SK-N-SH (cell line): ENCODE measurements around the gene PA2G4. TPM values are rescaled to one million over a fixed set of nuclear protein-coding genes. Genes with fewer than 3 reads are reported as not detected.

Experiments used
- CTCF ChIA-PET: fragments of 300-600, 350-600 bp; formaldehyde crosslinking; extraction: SDS; loops from one replicate; lab custom pipeline; 2021; lab: Yijun Ruan, JAX
- POLR2A ChIA-PET: fragments of 350-600 bp; sonication (Branson Sonifier 250); formaldehyde crosslinking; extraction: SDS; loops from one replicate; lab custom pipeline; 2020; ENCODE audit warnings: antibody characterized with exemption, inconsistent platforms; lab: Yijun Ruan, JAX
- DNase-seq: peaks from one replicate; pipeline ENCODE4 v3.0.0; 2012
- H2AFZ ChIP-seq: fragments of 200-600 bp; sonication (generic); 2 replicates; pipeline ENCODE4 v1.8.1; 2016; ENCODE audit warnings: antibody characterized with exemption, mild to moderate bottlenecking, low read depth
- H3F3A ChIP-seq: fragments of 200-600 bp; sonication (generic); replicated peaks from 2 replicates; pipeline ENCODE3; 2016; ENCODE audit warnings: antibody characterized with exemption, mild to moderate bottlenecking; ENCODE audit not compliant: insufficient read depth
- H3K27ac ChIP-seq, 2 experiments: fragments of 200-500 bp in 1 of 2; fragments of 200-600 bp in 1 of 2; sonication (Bioruptor generic) in 1 of 2; sonication (generic), shearing (Covaris generic) in 1 of 2; 2 replicates each; pipeline versions ENCODE4 v1.5.1 to v1.6.1; 2014 to 2016; ENCODE audit warnings: low read depth in 2 of 2, inconsistent platforms in 1 of 2, low read length in 1 of 2, mild to moderate bottlenecking in 1 of 2, mixed read lengths in 1 of 2
- H3K27me3 ChIP-seq: fragments of 200-600 bp; sonication (generic), shearing (Covaris generic); 2 replicates; pipeline ENCODE4 v1.6.1; 2016; ENCODE audit warnings: mixed run types; ENCODE audit not compliant: insufficient read depth
- H3K36me3 ChIP-seq, 2 experiments: fragments of 200-500 bp in 1 of 2; fragments of 200-600 bp in 1 of 2; sonication (Bioruptor generic) in 1 of 2; sonication (generic) in 1 of 2; replicated peaks in 1 of 2; 2 replicates each; pipeline versions ENCODE3 to v1.5.1; 2014 to 2016; ENCODE audit warnings: low read length in 1 of 2, mild to moderate bottlenecking in 1 of 2; ENCODE audit not compliant: insufficient read depth in 2 of 2, control insufficient read depth in 1 of 2
- H3K4me1 ChIP-seq, 2 experiments: fragments of 200-500 bp in 1 of 2; fragments of 200-600 bp in 1 of 2; sonication (Bioruptor generic) in 1 of 2; sonication (generic), shearing (Covaris generic) in 1 of 2; 2 replicates each; pipeline versions ENCODE4 v1.5.1 to v1.6.1; 2014 to 2016; ENCODE audit warnings: low read depth in 1 of 2, low read length in 1 of 2, mixed run types in 1 of 2; ENCODE audit not compliant: insufficient read depth in 2 of 2, control insufficient read depth in 1 of 2
- H3K4me2 ChIP-seq: fragments of 200-600 bp; sonication (generic), shearing (Covaris generic); 2 replicates; pipeline ENCODE4 v1.6.1; 2017; ENCODE audit warnings: mixed run types
- H3K4me3 ChIP-seq, 2 experiments: fragments of 200-500 bp in 1 of 2; fragments of 200-600 bp in 1 of 2; sonication (Bioruptor generic) in 1 of 2; sonication (generic), shearing (Covaris generic) in 1 of 2; 2 replicates each; pipeline versions ENCODE4 v1.5.1 to v1.8.1; 2014 to 2016; ENCODE audit warnings: low read depth in 2 of 2, inconsistent platforms in 1 of 2, low read length in 1 of 2, mild to moderate bottlenecking in 1 of 2, mixed read lengths in 1 of 2, moderate library complexity in 1 of 2
- H3K79me2 ChIP-seq: fragments of 200-600 bp; sonication (generic); 2 replicates; pipeline ENCODE4 v1.8.1; 2017; ENCODE audit warnings: mild to moderate bottlenecking; ENCODE audit not compliant: insufficient read depth
- H3K9ac ChIP-seq: fragments of 200-600 bp; sonication (generic); 2 replicates; pipeline ENCODE4 v1.6.1; 2017; ENCODE audit warnings: mixed run types
- H3K9me2 ChIP-seq: fragments of 200-600 bp; sonication (generic); 2 replicates; pipeline ENCODE4 v1.6.1; 2017; ENCODE audit warnings: mixed run types
- H3K9me3 ChIP-seq: fragments of 200-600 bp; sonication (generic); 2 replicates; pipeline ENCODE4 v1.6.1; 2017; ENCODE audit warnings: mixed run types, mild to moderate bottlenecking, moderate library complexity
- H4K20me1 ChIP-seq: fragments of 200-600 bp; sonication (generic); 2 replicates; pipeline ENCODE4 v1.6.1; 2017; ENCODE audit warnings: mild to moderate bottlenecking, mixed run types; ENCODE audit not compliant: insufficient read depth
- CTCF ChIP-seq: fragments of 200-600 bp; sonication (generic); IDR thresholded peaks from 2 replicates; pipeline ENCODE4 v1.6.1; 2017; ENCODE audit warnings: antibody characterized with exemption, mild to moderate bottlenecking, moderate library complexity
- EP300 ChIP-seq, 2 experiments: IDR thresholded peaks; 2 replicates each; pipeline versions ENCODE4 v1.4.0 to v1.6.1; 2012; ENCODE audit warnings: borderline replicate concordance in 1 of 2, low read depth in 1 of 2, low read length in 1 of 2
- NRF1 ChIP-seq: IDR thresholded peaks from 2 replicates; pipeline ENCODE4 v1.6.1; 2012; ENCODE audit warnings: low read depth, mild to moderate bottlenecking, low read length
- RAD21 ChIP-seq: IDR thresholded peaks from 2 replicates; pipeline ENCODE4 v1.6.1; 2012; ENCODE audit warnings: mild to moderate bottlenecking, low read length
- RFX5 ChIP-seq: IDR thresholded peaks from 2 replicates; pipeline ENCODE4 v1.6.1; 2012; ENCODE audit warnings: mild to moderate bottlenecking, improper control_type of control experiment, low read length
- RXRA ChIP-seq: IDR thresholded peaks from 2 replicates; pipeline ENCODE4 v1.4.0; 2012; ENCODE audit warnings: low read depth, mild to moderate bottlenecking, borderline replicate concordance
- TAF1 ChIP-seq: IDR thresholded peaks from 2 replicates; pipeline ENCODE4 v1.6.1; 2012; ENCODE audit warnings: low read depth, mild to moderate bottlenecking, low read length, moderate library complexity, borderline replicate concordance
- ZBTB33 ChIP-seq: IDR thresholded peaks from 2 replicates; pipeline ENCODE4 v1.4.0; 2012; ENCODE audit warnings: low read depth, borderline replicate concordance
- WGBS: methylation state at CpG from one replicate; pipeline ENCODE4 v1.1.6; 2017; ENCODE audit warnings: low lambda C conversion rate; 5-methylcytosine and 5-hydroxymethylcytosine counted together
- polyA plus RNA-seq, 3 experiments: library from polyadenylated mRNA; depleted of rRNA; stranded (reverse); fragments of >200 nt; gene quantifications; 2 replicates each; pipeline ENCODE4 v1.2.3, GENCODE V29; 2012

The PA2G4 gene
- polyA plus RNA-seq, 1 of the 3 experiments (the other 2 are of a cell fraction), result 207 TPM

GRCh38 chr12:56084958-56085543 is 19.3 kb upstream of the PA2G4 start:
- H4K20me1 ChIP-seq, result no peaks in the 10 kb centered on the region
- ChIA-PET POLR2A (no interaction called here), CTCF (interaction anchor here (0.7 to 2.8 kb wide), 3 partner anchors 11 to 20 kb away, joined by 4 to 7 read pairs (median 4); partner anchors contain the start of gene PA2G4)
- H3K9ac ChIP-seq, result no peak overlapping the region
- H3F3A ChIP-seq, result no peaks in the 10 kb centered on the region
- no peaks in the 10 kb centered on the region for H3K79me2 ChIP-seq
- 85% methylated on average over 15 of the region's 15 CpGs for WGBS
- DNase-seq, result no peak
- H3K27me3 ChIP-seq, result no peaks in the 10 kb centered on the region
- no peaks in the 10 kb centered on the region for H3K36me3 ChIP-seq
- no peaks in the 10 kb centered on the region for H3K9me3 ChIP-seq
- H2AFZ ChIP-seq, result no peak overlapping the region
- H3K4me1 ChIP-seq, result peaks cover 0 to 3% of the 10 kb centered on the region in 2 experiments; a peak in 1 of 4 replicates
- no peak overlapping the region for H3K4me2 ChIP-seq
- no peaks in the 10 kb centered on the region for H3K9me2 ChIP-seq
- TF ChIP-seq RAD21, result 0 out of 2 replicates have a peak, but pooled peaks have one; percentile 9
- no peak for TF ChIP-seq RXRA
- no peak for TF ChIP-seq RFX5
- peak; percentile 43 for TF ChIP-seq CTCF
- TF ChIP-seq NRF1, result no peak
- no peak overlapping the region for H3K27ac ChIP-seq
- H3K4me3 ChIP-seq, result no peak overlapping the region

- H3K79me2 ChIP-seq, result no peaks in the 10 kb centered on the region
- no peak overlapping the region for H2AFZ ChIP-seq
- no peaks in the 10 kb centered on the region for H3K27me3 ChIP-seq
- no peaks in the 10 kb centered on the region for H3F3A ChIP-seq
- H3K4me3 ChIP-seq, result no peak overlapping the region
- POLR2A ChIA-PET, result no interaction called here
- no peak overlapping the region for H3K4me2 ChIP-seq
- H3K9me3 ChIP-seq, result no peaks in the 10 kb centered on the region
- TF ChIP-seq EP300 (IDR thresholded peaks at IDR 0.05; ENCODE audit: borderline replicate concordance in 1 of 2, low read depth in 1 of 2, low read length in 1 of 2) (no peak), TAF1 (no peak), ZBTB33 (no peak)
- TF ChIP-seq, all 33 proteins: peak for 0
- H3K36me3 ChIP-seq, result no peaks in the 10 kb centered on the region
- no peak for DNase-seq
- 95% methylated on average over 3 of the region's 3 CpGs for WGBS
- H3K9ac ChIP-seq, result no peak overlapping the region
- no peak overlapping the region for H3K27ac ChIP-seq
- no peaks in the 10 kb centered on the region for H4K20me1 ChIP-seq
- no peaks in the 10 kb centered on the region for H3K9me2 ChIP-seq
- no peaks in the 10 kb centered on the region for H3K4me1 ChIP-seq
- CTCF ChIA-PET, result interaction anchor here (1.6 to 2.8 kb wide), 2 partner anchors 10 to 19 kb away, joined by 4 to 7 read pairs; partner anchors contain the start of gene PA2G4
These were observed 18.3 kb upstream of the PA2G4 start for GRCh38 chr12:56086096-56086495.
